Choroid plexus epithelial cell (primary cell): ENCODE data around the gene OGG1.
"Not testable (repeated sequence)": the region's sequence is repeated elsewhere in the genome, so short reads cannot be mapped to it uniquely, and the experiment has no call there.

Experiments used
- DNase-seq: peaks from one replicate; pipeline ENCODE4 v3.0.0-alpha.2; 2010; ENCODE audit warnings: low read depth
- H3K4me3 ChIP-seq: 2 replicates; pipeline ENCODE4 v1.5.1; 2011; ENCODE audit warnings: low read depth, mild to moderate bottlenecking, control low read depth, low read length, moderate library complexity
- CTCF ChIP-seq: conservative IDR thresholded peaks from 2 replicates; pipeline ENCODE4 v1.5.1; 2011; ENCODE audit warnings: low read depth, mild to moderate bottlenecking, control low read depth, inconsistent platforms, low read length, moderate library complexity

Gene OGG1

GRCh38 chr3:9769426-9770275 lies 19.9 kb downstream of the OGG1 start, which contains the start of gene CAMK1:
CAMK1 (minus strand) TSS chr3:9769947; CDS start chr3:9767749, 2,198 bp downstream.
- peak within 1 kb of the TSS; percentile 51 for H3K4me3 ChIP-seq
- DNase-seq, result peak; percentile 57
- no peak for TF ChIP-seq CTCF

GRCh38 chr3:9770276-9770812 lies 20.6 kb downstream of the OGG1 start:
- no peak for TF ChIP-seq CTCF
- peak overlapping the region; percentile 51 for H3K4me3 ChIP-seq
- DNase-seq, result peak; percentile 56

- DNase-seq, H3K4me3 ChIP-seq: not testable (repeated sequence)
These were observed 21.3 kb downstream of the OGG1 start for GRCh38 chr3:9771007-9771406.

GRCh38 chr3:9776896-9777693 lies 27.3 kb downstream of the OGG1 start:
- no peak for TF ChIP-seq CTCF
- no peak for DNase-seq
- H3K4me3 ChIP-seq, result no peak overlapping the region

GRCh38 chr3:9777694-9778021 lies 27.9 kb downstream of the OGG1 start:
- TF ChIP-seq CTCF, result no peak
- no peak overlapping the region for H3K4me3 ChIP-seq
- DNase-seq, result no peak

GRCh38 chr3:9778143-9779074 lies 28.7 kb downstream of the OGG1 start:
- TF ChIP-seq CTCF, result no peak
- H3K4me3 ChIP-seq, result no peak overlapping the region
- peak; percentile 74 for DNase-seq
